GM23338 (cell line): Measurements from ENCODE around the gene ANKRD11. TPM values are rescaled to one million over a fixed set of nuclear protein-coding genes. Genes with fewer than 3 reads are reported as not detected.

ENCODE experiments used
- ATAC-seq: fragments of 200-7000 bp; cut with Tn5 transposase; 3 replicates; pipeline ENCODE4 v1.9.1; 2020
- DNase-seq: peaks from one replicate; pipeline ENCODE4 v3.0.0-alpha.2; 2015; ENCODE audit warnings: low spot score
- H2AFZ ChIP-seq: fragments of 200-600 bp; sonication (generic); 2 replicates; pipeline ENCODE4 v1.8.0; 2016; ENCODE audit warnings: antibody characterized with exemption, mild to moderate bottlenecking, moderate library complexity
- H3F3A ChIP-seq: fragments of 200-600 bp; sonication (generic); replicated peaks from 2 replicates; pipeline ENCODE4 v1.8.0; 2017; ENCODE audit warnings: antibody characterized with exemption, mixed run types, low read depth
- H3K27ac ChIP-seq: fragments of 200-600 bp; sonication (generic); 2 replicates; pipeline ENCODE4 v1.6.1; 2016; ENCODE audit warnings: low read depth
- H3K27me3 ChIP-seq: fragments of 200-600 bp; sonication (generic); 2 replicates; pipeline ENCODE4 v1.8.0; 2016; ENCODE audit warnings: mild to moderate bottlenecking, mixed run types, moderate library complexity; ENCODE audit not compliant: insufficient read depth
- H3K36me3 ChIP-seq: fragments of 200-600 bp; sonication (generic); 2 replicates; pipeline ENCODE4 v1.8.0; 2016; ENCODE audit warnings: mild to moderate bottlenecking; ENCODE audit not compliant: insufficient read depth
- H3K4me1 ChIP-seq: fragments of 200-600 bp; sonication (generic); 2 replicates; pipeline ENCODE4 v1.8.0; 2016; ENCODE audit warnings: mild to moderate bottlenecking, moderate library complexity; ENCODE audit not compliant: insufficient read depth
- H3K4me2 ChIP-seq: fragments of 200-600 bp; sonication (generic); 2 replicates; pipeline ENCODE4 v1.7.1; 2017; ENCODE audit warnings: mixed run types
- H3K4me3 ChIP-seq: fragments of 200-600 bp; sonication (generic); 2 replicates; pipeline ENCODE4 v1.6.1; 2016; ENCODE audit warnings: mixed run types
- H3K79me2 ChIP-seq: fragments of 200-600 bp; sonication (generic); replicated peaks from 2 replicates; pipeline ENCODE4 v1.8.0; 2017; ENCODE audit warnings: mild to moderate bottlenecking; ENCODE audit not compliant: insufficient read depth
- H3K9me2 ChIP-seq: fragments of 200-600 bp; sonication (generic); 2 replicates; pipeline ENCODE4 v1.8.0; 2017; ENCODE audit not compliant: insufficient read depth
- H4K20me1 ChIP-seq: fragments of 200-600 bp; sonication (generic); replicated peaks from 2 replicates; pipeline ENCODE4 v1.8.0; 2017; ENCODE audit warnings: mild to moderate bottlenecking; ENCODE audit not compliant: insufficient read depth
- H3K27ac Mint-ChIP-seq: 2 replicates; pipeline ENCODE4 v1.8.0; 2020; ENCODE audit warnings: inconsistent platforms, mild to moderate bottlenecking, moderate library complexity, mixed read lengths
- H3K27me3 Mint-ChIP-seq: 3 replicates; pipeline ENCODE4 v1.8.0; 2022; ENCODE audit warnings: low read depth, mild to moderate bottlenecking, moderate library complexity, mixed read lengths, inconsistent platforms; ENCODE audit not compliant: insufficient read depth, poor library complexity
- H3K36me3 Mint-ChIP-seq: 3 replicates; pipeline ENCODE4 v1.8.0; 2021; ENCODE audit warnings: low read depth, mild to moderate bottlenecking, inconsistent platforms, moderate library complexity, mixed read lengths
- H3K4me1 Mint-ChIP-seq: 3 replicates; pipeline ENCODE4 v1.8.0; 2020; ENCODE audit warnings: mild to moderate bottlenecking, inconsistent platforms, mixed read lengths
- H3K4me3 Mint-ChIP-seq: 3 replicates; pipeline ENCODE4 v1.8.0; 2021; ENCODE audit warnings: moderate library complexity, mild to moderate bottlenecking, inconsistent platforms, mixed read lengths
- H3K9me3 Mint-ChIP-seq: 3 replicates; pipeline ENCODE4 v1.8.0; 2020; ENCODE audit warnings: moderate library complexity, mild to moderate bottlenecking, inconsistent platforms, mixed read lengths
- EZH2phosphoT487 ChIP-seq: fragments of 200-600 bp; sonication (generic); IDR thresholded peaks from one replicate; pipeline ENCODE4 v1.8.1; 2018; ENCODE audit warnings: antibody characterized with exemption; ENCODE audit not compliant: unreplicated experiment
- JUNB ChIP-seq: IDR thresholded peaks from one replicate; pipeline ENCODE4 v1.6.1; 2016; ENCODE audit warnings: antibody characterized with exemption; ENCODE audit not compliant: unreplicated experiment
- NANOG ChIP-seq: IDR thresholded peaks from 2 replicates; pipeline ENCODE4 v1.6.1; 2016; ENCODE audit warnings: antibody characterized with exemption, borderline replicate concordance
- STAT1 ChIP-seq: IDR thresholded peaks from one replicate; pipeline ENCODE4 v1.6.1; 2016; ENCODE audit warnings: antibody characterized with exemption; ENCODE audit not compliant: unreplicated experiment
- ZNF114 ChIP-seq: fragments of 250-450 bp; sonication (Bioruptor Pico); IDR thresholded peaks from 2 replicates; pipeline ENCODE4 v1.5.0; 2020; ENCODE audit warnings: mild to moderate bottlenecking, moderate library complexity
- ZNF331 ChIP-seq: fragments of 250-450 bp; sonication (Bioruptor Pico); IDR thresholded peaks from 2 replicates; pipeline ENCODE4 v1.5.0; 2020; ENCODE audit warnings: low read depth, mild to moderate bottlenecking, moderate library complexity
- polyA plus RNA-seq: library from polyadenylated mRNA; unstranded; fragments of >200 nt; fragmentation: Nextera tagmentation; extraction: Ambion mirVana; gene quantifications from 2 replicates; pipeline ENCODE4 v1.2.1, GENCODE V29; 2016
- total RNA-seq: library from RNA; depleted of rRNA; stranded (reverse); fragments of >200 nt; shearing (Covaris generic); gene quantifications from 2 replicates; pipeline ENCODE4 v1.2.3, GENCODE V29; 2014
- TF ChIP-seq, protein P1 (sequence below): IDR thresholded peaks from one replicate; pipeline ENCODE4 v1.6.1; 2018; ENCODE audit warnings: antibody characterized with exemption; ENCODE audit not compliant: unreplicated experiment
- TF ChIP-seq, protein P2 (sequence below): fragments of 250-450 bp; sonication (Bioruptor Pico); IDR thresholded peaks from 2 replicates; pipeline ENCODE4 v1.5.0; 2020; ENCODE audit warnings: mild to moderate bottlenecking, moderate library complexity
- TF ChIP-seq, protein P3 (sequence below): IDR thresholded peaks from 2 replicates; pipeline ENCODE4 v1.6.1; 2016; ENCODE audit warnings: antibody characterized with exemption

ANKRD11 gene
- total and polyA plus RNA-seq, 2 experiments from 2014 or later, result 130 to 159 TPM

DNA sequence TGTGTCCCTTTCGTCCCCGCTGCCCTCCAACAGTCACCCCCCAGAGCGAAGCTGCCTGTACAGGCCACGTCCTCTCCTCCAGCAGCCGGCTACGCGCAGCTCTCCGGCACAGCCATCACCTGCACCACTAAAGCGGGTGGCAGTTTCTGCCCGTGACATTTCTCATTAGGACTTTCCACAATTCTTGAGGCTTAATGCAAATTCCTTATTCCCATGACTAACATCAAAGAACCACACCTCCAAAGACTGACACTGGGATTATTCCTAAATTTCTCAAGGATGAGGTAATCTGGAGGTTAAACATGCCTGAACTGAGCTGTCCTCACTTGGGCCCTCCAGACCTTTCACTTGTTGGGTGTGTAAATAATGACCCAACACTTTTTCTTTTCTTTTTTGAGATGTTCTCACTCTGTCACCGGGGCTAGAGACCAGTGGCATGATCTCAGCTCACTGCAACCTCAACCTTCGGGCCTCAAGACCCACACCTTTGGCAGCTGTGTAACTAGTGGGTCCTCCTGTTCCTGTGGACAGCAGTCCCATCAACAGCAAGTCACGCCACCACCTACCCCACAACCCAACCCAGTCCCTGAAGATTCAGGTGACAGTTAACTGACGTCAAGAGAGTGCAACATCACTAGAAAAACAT, 11.7 kb downstream of the ANKRD11 start:
- H3K9me2 ChIP-seq, result no peaks in the 10 kb centered on the region
- peaks cover 100% of the 10 kb centered on the region for H3K79me2 ChIP-seq
- TF ChIP-seq, protein P1, sequence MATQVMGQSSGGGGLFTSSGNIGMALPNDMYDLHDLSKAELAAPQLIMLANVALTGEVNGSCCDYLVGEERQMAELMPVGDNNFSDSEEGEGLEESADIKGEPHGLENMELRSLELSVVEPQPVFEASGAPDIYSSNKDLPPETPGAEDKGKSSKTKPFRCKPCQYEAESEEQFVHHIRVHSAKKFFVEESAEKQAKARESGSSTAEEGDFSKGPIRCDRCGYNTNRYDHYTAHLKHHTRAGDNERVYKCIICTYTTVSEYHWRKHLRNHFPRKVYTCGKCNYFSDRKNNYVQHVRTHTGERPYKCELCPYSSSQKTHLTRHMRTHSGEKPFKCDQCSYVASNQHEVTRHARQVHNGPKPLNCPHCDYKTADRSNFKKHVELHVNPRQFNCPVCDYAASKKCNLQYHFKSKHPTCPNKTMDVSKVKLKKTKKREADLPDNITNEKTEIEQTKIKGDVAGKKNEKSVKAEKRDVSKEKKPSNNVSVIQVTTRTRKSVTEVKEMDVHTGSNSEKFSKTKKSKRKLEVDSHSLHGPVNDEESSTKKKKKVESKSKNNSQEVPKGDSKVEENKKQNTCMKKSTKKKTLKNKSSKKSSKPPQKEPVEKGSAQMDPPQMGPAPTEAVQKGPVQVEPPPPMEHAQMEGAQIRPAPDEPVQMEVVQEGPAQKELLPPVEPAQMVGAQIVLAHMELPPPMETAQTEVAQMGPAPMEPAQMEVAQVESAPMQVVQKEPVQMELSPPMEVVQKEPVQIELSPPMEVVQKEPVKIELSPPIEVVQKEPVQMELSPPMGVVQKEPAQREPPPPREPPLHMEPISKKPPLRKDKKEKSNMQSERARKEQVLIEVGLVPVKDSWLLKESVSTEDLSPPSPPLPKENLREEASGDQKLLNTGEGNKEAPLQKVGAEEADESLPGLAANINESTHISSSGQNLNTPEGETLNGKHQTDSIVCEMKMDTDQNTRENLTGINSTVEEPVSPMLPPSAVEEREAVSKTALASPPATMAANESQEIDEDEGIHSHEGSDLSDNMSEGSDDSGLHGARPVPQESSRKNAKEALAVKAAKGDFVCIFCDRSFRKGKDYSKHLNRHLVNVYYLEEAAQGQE, result no peak
- TF ChIP-seq NANOG (no peak), STAT1 (no peak), ZNF331 (CRISPR knock-in tag) (no peak), ZNF114 (no peak), EZH2phosphoT487 (no peak)
- peaks cover 76% of the 10 kb centered on the region for H3K4me1 ChIP-seq
- no peak overlapping the region for H3K4me3 Mint-ChIP-seq
- H3K4me1 Mint-ChIP-seq, result peaks cover 71% of the 10 kb centered on the region
- peaks cover 6% of the 10 kb centered on the region; the same call in 1 of the 2 replicates for H3F3A ChIP-seq
- H3K27me3 Mint-ChIP-seq, result peaks cover 12% of the 10 kb centered on the region
- H3K27me3 ChIP-seq, result no peaks in the 10 kb centered on the region
- ATAC-seq (no peak), DNase-seq (no peak)
- H3K27ac Mint-ChIP-seq, result peak overlapping the region; percentile 69
- no peak overlapping the region for H2AFZ ChIP-seq
- no peaks in the 10 kb centered on the region; the same call in 2 of the 3 replicates for H3K9me3 Mint-ChIP-seq
- no peak overlapping the region for H3K4me3 ChIP-seq
- H3K36me3 ChIP-seq, result 0 out of 2 replicates have a peak, but pooled peaks cover 6% of the 10 kb centered on the region
- H3K4me2 ChIP-seq, result peak overlapping the region; percentile 39; the same call in 1 of the 2 replicates
- peaks cover 6% of the 10 kb centered on the region; the same call in 2 of the 3 replicates for H3K36me3 Mint-ChIP-seq
- peak overlapping the region; percentile 69 for H3K27ac ChIP-seq
- H4K20me1 ChIP-seq, result peaks cover 100% of the 10 kb centered on the region

DNA sequence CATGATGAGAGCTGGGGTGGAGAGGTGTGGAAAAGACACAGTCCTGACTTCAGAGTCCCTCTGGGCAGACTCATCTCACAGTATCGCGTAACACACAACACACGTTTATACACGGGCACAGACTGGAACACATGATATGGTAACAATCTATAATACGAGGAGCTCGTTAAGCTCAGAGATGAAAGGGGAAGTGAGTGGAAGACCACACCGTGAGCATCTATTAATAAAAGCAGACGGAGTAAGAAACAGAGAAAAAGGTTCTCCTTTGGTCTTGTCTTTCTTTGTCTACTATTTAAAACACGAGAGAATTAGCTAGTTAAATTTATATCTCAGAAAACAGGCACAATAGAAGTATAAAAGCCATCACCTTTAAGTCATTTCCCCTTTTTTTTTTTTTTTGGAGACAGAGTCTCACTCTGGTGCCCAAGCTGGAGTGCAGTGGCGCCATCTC, 13.5 kb downstream of the ANKRD11 start:
- DNase-seq, result no peak
- peaks cover under 1% of the 10 kb centered on the region; the same call in 2 of the 3 replicates for H3K36me3 Mint-ChIP-seq
- H3K4me2 ChIP-seq, result peak overlapping the region; percentile 40; the same call in 1 of the 2 replicates
- no peaks in the 10 kb centered on the region for H3K27me3 ChIP-seq
- peaks cover 13% of the 10 kb centered on the region for H3K27me3 Mint-ChIP-seq
- H3K27ac Mint-ChIP-seq, result 0 out of 2 replicates have a peak overlapping the region, but pooled peaks have one; percentile 4
- peaks cover 100% of the 10 kb centered on the region for H3K79me2 ChIP-seq
- H2AFZ ChIP-seq, result no peak overlapping the region
- H3K4me3 ChIP-seq, result no peak overlapping the region
- peaks cover 100% of the 10 kb centered on the region for H4K20me1 ChIP-seq
- peaks cover 66% of the 10 kb centered on the region for H3K4me1 ChIP-seq
- peaks cover 67% of the 10 kb centered on the region for H3K4me1 Mint-ChIP-seq
- H3K36me3 ChIP-seq, result no peaks in the 10 kb centered on the region
- peaks cover 5% of the 10 kb centered on the region; the same call in 1 of the 2 replicates for H3F3A ChIP-seq
- no peak for ATAC-seq
- no peak overlapping the region; the same call in 2 of the 3 replicates for H3K4me3 Mint-ChIP-seq
- H3K9me2 ChIP-seq, result no peaks in the 10 kb centered on the region
- H3K27ac ChIP-seq, result peak overlapping the region; percentile 64
- no peaks in the 10 kb centered on the region; the same call in 2 of the 3 replicates for H3K9me3 Mint-ChIP-seq
- TF ChIP-seq, protein P2, sequence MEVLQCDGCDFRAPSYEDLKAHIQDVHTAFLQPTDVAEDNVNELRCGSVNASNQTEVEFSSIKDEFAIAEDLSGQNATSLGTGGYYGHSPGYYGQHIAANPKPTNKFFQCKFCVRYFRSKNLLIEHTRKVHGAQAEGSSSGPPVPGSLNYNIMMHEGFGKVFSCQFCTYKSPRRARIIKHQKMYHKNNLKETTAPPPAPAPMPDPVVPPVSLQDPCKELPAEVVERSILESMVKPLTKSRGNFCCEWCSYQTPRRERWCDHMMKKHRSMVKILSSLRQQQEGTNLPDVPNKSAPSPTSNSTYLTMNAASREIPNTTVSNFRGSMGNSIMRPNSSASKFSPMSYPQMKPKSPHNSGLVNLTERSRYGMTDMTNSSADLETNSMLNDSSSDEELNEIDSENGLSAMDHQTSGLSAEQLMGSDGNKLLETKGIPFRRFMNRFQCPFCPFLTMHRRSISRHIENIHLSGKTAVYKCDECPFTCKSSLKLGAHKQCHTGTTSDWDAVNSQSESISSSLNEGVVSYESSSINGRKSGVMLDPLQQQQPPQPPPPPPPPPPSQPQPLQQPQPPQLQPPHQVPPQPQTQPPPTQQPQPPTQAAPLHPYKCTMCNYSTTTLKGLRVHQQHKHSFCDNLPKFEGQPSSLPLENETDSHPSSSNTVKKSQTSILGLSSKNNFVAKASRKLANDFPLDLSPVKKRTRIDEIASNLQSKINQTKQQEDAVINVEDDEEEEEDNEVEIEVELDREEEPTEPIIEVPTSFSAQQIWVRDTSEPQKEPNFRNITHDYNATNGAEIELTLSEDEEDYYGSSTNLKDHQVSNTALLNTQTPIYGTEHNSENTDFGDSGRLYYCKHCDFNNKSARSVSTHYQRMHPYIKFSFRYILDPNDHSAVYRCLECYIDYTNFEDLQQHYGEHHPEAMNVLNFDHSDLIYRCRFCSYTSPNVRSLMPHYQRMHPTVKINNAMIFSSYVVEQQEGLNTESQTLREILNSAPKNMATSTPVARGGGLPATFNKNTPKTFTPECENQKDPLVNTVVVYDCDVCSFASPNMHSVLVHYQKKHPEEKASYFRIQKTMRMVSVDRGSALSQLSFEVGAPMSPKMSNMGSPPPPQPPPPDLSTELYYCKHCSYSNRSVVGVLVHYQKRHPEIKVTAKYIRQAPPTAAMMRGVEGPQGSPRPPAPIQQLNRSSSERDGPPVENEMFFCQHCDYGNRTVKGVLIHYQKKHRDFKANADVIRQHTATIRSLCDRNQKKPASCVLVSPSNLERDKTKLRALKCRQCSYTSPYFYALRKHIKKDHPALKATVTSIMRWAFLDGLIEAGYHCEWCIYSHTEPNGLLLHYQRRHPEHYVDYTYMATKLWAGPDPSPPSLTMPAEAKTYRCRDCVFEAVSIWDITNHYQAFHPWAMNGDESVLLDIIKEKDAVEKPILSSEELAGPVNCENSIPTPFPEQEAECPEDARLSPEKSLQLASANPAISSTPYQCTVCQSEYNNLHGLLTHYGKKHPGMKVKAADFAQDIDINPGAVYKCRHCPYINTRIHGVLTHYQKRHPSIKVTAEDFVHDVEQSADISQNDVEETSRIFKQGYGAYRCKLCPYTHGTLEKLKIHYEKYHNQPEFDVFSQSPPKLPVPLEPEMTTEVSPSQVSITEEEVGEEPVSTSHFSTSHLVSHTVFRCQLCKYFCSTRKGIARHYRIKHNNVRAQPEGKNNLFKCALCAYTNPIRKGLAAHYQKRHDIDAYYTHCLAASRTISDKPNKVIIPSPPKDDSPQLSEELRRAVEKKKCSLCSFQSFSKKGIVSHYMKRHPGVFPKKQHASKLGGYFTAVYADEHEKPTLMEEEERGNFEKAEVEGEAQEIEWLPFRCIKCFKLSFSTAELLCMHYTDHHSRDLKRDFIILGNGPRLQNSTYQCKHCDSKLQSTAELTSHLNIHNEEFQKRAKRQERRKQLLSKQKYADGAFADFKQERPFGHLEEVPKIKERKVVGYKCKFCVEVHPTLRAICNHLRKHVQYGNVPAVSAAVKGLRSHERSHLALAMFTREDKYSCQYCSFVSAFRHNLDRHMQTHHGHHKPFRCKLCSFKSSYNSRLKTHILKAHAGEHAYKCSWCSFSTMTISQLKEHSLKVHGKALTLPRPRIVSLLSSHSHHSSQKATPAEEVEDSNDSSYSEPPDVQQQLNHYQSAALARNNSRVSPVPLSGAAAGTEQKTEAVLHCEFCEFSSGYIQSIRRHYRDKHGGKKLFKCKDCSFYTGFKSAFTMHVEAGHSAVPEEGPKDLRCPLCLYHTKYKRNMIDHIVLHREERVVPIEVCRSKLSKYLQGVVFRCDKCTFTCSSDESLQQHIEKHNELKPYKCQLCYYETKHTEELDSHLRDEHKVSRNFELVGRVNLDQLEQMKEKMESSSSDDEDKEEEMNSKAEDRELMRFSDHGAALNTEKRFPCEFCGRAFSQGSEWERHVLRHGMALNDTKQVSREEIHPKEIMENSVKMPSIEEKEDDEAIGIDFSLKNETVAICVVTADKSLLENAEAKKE (CRISPR knock-in tag), result no peak
- TF ChIP-seq EZH2phosphoT487, result no peak
- no peak for TF ChIP-seq JUNB
- TF ChIP-seq, protein P3, sequence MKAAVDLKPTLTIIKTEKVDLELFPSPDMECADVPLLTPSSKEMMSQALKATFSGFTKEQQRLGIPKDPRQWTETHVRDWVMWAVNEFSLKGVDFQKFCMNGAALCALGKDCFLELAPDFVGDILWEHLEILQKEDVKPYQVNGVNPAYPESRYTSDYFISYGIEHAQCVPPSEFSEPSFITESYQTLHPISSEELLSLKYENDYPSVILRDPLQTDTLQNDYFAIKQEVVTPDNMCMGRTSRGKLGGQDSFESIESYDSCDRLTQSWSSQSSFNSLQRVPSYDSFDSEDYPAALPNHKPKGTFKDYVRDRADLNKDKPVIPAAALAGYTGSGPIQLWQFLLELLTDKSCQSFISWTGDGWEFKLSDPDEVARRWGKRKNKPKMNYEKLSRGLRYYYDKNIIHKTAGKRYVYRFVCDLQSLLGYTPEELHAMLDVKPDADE, result no peak
